ES-I3 (cell line): ENCODE data around the gene LOXL3.

Source experiments
- H3K36me3 ChIP-seq: 2 replicates; pipeline ENCODE4 v1.6.1; 2013; ENCODE audit warnings: mild to moderate bottlenecking, low read length, control low read depth, moderate library complexity; ENCODE audit not compliant: insufficient read depth
- H3K4me1 ChIP-seq: 2 replicates; pipeline ENCODE4 v1.6.1; 2013; ENCODE audit warnings: mild to moderate bottlenecking, control low read depth, low read length; ENCODE audit not compliant: insufficient read depth
- H3K9ac ChIP-seq: 2 replicates; pipeline ENCODE4 v1.6.1; 2013; ENCODE audit warnings: low read depth, mild to moderate bottlenecking, low read length, moderate library complexity
- H3K9me3 ChIP-seq: 2 replicates; pipeline ENCODE4 v1.6.1; 2013; ENCODE audit warnings: mild to moderate bottlenecking, low read length, moderate library complexity; ENCODE audit not compliant: control insufficient read depth, insufficient read depth

Gene LOXL3, protein sequence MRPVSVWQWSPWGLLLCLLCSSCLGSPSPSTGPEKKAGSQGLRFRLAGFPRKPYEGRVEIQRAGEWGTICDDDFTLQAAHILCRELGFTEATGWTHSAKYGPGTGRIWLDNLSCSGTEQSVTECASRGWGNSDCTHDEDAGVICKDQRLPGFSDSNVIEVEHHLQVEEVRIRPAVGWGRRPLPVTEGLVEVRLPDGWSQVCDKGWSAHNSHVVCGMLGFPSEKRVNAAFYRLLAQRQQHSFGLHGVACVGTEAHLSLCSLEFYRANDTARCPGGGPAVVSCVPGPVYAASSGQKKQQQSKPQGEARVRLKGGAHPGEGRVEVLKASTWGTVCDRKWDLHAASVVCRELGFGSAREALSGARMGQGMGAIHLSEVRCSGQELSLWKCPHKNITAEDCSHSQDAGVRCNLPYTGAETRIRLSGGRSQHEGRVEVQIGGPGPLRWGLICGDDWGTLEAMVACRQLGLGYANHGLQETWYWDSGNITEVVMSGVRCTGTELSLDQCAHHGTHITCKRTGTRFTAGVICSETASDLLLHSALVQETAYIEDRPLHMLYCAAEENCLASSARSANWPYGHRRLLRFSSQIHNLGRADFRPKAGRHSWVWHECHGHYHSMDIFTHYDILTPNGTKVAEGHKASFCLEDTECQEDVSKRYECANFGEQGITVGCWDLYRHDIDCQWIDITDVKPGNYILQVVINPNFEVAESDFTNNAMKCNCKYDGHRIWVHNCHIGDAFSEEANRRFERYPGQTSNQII

DNA sequence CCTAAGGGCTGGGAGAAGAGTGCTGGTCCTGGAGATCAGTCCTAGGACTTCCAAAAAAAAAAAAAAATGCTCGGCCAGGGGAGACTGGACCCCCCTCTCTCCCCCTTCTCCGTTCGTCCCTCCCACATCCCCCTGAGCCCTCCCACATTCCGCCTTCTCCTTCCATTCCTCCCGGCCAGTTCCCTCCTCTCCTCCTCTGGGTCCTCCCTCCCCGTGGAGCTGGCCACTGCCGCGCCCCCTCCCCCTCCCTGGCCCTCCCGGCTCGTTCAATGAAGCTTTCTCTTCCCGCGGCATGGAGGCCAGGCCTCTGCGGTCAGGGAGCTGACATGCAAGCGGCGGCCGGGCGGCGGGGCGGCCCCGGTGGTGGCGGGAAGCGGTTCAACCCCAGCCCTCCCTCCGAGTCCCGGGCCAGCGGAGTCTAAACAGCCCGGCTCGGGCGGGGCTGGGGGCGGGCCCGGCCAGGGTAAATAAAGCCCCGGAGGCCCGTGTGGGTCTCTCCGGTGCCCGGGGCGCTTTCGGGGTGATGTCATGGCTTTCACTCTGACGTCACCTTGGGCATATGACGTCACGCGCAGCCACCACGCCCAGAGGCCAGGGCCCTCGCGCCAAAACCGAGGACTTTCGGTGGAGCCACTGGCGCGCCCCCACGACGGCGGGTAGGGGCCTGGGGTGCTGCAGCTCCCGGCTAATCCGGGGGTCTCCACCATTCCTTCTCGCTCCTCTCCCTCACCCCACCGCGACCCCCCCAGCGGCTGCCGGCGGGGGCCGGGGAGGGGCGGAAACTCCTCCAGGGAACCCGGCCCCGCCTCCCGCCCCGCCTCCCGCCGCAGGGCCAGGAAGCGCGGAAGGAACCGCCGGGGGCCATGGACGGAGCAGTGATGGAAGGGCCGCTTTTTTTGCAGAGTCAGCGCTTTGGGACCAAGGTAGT is at the start of gene LOXL3, which contains the start of gene DOK1:
LOXL3 (minus strand) TSS at position 51 of the 928 bp plus-strand sequence. CDS start 1,308 bp downstream, outside the sequence.
DOK1 (plus strand) TSS at position 829 of the 928 bp plus-strand sequence; CDS start at position 864, 35 bp downstream.
- Histone ChIP-seq H3K9me3 (no peaks in the 10 kb centered on the region), H3K4me1 (peaks cover 11% of the 10 kb centered on the region), H3K36me3 (no peaks in the 10 kb centered on the region), H3K9ac (peak within 1 kb of the TSS; percentile 91)

DNA sequence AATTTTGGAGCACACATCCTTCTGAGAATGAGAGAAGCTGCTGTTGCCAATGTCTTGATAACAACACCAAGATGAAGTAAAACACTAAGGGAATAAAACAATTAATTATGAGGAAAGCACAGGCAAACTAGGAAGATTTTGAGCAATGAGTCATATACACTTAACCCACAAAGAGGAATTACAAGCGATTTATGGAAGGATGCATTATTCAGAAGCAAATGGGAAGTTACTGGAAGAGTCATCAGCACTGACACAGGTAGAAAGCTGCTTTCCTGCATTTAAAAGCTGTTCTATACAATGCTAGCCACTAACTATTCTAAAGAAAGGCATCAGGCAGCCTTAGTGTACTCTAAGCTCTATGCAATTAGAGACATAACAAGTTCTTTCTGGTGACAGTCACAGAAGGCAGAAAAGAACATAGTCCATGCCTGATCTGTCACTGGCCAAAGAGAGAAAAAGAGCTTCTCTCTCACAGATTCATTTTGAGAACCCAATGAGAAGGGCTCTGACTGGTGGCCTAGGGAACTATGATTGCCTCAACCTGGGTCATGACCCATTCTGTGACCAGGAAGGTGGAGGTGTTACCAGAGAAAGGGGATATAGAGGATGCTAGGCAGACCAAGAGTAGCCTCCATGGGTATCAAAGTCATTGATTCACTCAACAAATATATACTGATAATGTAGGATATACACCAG is 49.0 kb upstream of the LOXL3 start:
- H3K36me3 ChIP-seq, result no peaks in the 10 kb centered on the region
- no peaks in the 10 kb centered on the region for H3K9me3 ChIP-seq

DNA sequence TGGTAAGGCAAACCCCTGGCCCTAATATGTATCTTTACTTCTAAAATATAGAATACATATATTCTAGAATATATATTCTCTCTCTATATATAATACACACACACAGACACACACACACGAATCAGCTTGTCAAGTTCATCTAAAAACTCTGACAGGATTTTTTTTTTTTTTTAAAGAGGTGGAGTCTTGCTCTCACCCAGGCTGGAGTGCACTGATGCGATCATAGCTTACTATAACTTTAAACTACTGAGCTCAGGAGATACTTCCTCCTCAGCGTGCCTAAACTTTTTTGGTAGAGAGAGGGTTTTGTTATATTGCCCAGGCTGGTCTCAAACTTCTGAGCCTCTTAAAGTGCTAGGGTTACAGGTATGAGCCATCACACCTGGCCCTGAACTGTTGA is 45.9 kb upstream of the LOXL3 start:
- Histone ChIP-seq H3K9me3 (no peaks in the 10 kb centered on the region), H3K4me1 (no peaks in the 10 kb centered on the region), H3K36me3 (no peaks in the 10 kb centered on the region), H3K9ac (no peak overlapping the region)

More for the DNA sequence above, 49.0 kb upstream of the LOXL3 start:
- Histone ChIP-seq H3K4me1 (no peaks in the 10 kb centered on the region), H3K9ac (no peak overlapping the region)

DNA sequence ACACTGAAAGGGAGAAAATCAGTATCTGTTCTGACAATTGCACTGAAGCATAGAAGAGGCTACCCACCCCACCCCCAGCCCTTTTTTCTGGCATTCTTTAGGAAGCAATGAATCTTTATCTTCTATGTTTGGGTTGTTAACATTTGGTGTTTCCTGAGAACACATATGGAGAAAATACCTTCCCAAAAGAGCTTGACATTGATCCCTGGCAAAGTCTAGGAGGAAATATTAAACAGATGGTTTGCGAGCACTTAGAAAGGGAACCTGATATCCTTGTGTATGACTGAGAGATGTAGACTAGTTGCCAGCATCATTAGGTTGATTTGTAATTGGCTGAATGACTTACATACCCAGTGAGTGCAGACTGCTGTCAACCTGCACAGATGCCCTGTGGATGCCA is 43.7 kb upstream of the LOXL3 start:
- Histone ChIP-seq H3K36me3 (no peaks in the 10 kb centered on the region), H3K9ac (no peak overlapping the region), H3K9me3 (no peaks in the 10 kb centered on the region), H3K4me1 (no peaks in the 10 kb centered on the region)

DNA sequence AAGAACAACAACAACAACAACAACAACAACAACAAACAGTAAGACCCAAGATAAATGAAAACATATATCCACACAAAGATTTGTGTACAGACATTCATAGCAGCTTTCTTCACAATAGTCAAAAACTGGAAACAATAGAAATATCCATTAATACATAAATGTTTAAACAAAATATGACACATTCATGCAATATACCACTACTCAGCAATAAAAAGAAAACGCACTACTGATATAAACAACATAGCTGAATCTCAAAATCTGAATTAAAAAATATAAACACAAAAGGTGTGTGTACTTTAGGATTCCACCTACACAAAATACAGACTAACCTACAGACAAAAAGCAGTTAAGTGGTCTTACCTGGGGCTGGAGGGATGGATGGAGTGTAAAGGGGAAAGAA is 42.8 kb upstream of the LOXL3 start:
- Histone ChIP-seq H3K36me3 (no peaks in the 10 kb centered on the region), H3K9ac (no peak overlapping the region), H3K9me3 (no peaks in the 10 kb centered on the region), H3K4me1 (no peaks in the 10 kb centered on the region)

DNA sequence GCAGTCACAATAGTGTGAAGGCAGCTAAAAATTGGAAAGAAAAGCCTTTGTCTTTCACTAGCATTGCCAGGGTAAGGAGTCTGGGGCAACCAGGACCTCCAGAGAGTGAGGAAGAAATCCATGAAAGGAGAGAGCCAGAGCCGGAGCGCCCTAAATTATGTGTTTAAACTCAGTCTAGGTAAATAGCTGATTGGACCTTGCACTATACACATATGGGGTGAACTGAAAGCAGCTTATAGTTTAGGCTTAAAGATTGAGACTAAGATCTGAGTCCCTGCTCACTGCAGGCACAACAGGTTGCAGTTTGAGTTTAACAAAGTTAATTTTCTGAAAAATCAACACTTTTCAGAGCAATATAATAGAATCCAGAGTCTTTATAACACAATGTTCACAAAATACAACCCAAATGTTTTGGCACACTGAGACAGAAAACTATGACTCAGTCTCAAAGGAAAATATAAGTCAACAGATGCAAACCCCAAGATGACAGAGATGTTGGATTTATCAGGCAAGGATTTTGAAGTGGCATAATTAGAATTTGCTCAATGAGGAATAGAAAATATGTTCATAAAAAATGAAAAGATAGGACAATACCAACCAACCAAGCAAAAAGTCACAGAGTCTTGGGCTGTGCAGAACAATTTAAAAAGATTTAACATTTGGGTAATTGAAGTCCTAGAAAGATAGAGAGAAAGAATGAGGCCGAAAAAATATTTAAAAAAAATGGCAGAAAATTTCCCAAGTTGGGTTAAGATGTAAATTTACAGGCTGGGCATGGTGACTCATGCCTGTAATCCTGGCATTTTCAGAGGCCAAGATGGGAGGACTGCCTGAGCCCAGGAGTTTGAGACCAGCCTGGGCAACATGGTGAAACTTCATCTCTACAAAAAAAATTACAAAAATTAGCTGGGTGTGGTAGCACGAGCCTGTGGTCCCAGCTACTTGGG is 40.4 kb upstream of the LOXL3 start:
- H3K4me1 ChIP-seq, result no peaks in the 10 kb centered on the region
- H3K9ac ChIP-seq, result no peak overlapping the region
- no peaks in the 10 kb centered on the region for H3K36me3 ChIP-seq
- no peaks in the 10 kb centered on the region for H3K9me3 ChIP-seq

DNA sequence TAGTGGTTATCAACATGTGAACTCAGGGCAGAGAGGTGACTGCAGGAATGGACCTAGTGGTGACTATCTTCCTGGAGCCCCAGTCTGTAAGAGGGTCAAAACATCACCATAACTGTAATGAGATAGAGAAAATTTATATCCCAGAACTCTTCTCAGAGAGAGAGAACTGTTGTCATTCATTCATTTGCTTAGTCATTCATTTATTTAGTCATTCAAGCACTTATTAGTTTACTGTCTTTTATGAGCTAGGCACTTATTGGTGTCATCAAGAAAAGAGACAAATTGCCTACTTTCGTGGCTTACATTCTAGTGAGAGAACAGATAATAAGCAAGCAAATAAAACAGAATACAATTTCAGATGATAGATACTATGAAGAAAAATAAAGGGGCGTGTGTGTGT is 34.9 kb upstream of the LOXL3 start:
- no peaks in the 10 kb centered on the region for H3K9me3 ChIP-seq
- H3K36me3 ChIP-seq, result no peaks in the 10 kb centered on the region
- H3K4me1 ChIP-seq, result peaks cover 18% of the 10 kb centered on the region
- H3K9ac ChIP-seq, result no peak overlapping the region

DNA sequence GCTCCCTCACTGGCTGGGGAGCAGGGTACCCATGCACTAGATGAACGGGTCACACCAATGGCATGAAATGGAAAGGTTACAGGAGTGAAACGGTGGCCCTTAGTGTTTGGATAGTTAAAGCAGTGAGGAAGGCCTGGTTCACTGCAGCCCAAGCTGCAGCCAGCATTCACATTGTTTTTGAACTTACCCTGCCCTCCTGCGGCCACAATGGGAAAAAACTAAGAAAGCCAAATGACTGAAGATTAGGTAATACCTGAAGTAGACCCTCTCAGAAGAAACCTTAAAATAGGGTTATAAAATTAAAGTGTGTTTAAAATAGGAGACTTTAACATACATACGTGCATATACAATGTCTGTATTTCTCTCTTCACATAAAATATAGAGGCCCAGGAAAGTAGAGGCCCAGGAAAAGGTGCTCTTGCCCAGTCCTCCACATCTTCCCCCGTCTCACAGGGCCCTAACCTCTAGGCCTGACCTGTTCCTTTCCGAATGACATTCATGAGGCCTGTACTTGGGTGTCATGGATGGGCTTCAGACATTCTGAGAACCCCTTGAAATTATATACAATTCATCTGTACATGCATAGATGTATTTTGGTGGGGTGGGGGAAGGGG is 34.0 kb upstream of the LOXL3 start:
- no peaks in the 10 kb centered on the region for H3K36me3 ChIP-seq
- no peaks in the 10 kb centered on the region for H3K9me3 ChIP-seq
- no peak overlapping the region for H3K9ac ChIP-seq
- peaks cover 23% of the 10 kb centered on the region for H3K4me1 ChIP-seq

DNA sequence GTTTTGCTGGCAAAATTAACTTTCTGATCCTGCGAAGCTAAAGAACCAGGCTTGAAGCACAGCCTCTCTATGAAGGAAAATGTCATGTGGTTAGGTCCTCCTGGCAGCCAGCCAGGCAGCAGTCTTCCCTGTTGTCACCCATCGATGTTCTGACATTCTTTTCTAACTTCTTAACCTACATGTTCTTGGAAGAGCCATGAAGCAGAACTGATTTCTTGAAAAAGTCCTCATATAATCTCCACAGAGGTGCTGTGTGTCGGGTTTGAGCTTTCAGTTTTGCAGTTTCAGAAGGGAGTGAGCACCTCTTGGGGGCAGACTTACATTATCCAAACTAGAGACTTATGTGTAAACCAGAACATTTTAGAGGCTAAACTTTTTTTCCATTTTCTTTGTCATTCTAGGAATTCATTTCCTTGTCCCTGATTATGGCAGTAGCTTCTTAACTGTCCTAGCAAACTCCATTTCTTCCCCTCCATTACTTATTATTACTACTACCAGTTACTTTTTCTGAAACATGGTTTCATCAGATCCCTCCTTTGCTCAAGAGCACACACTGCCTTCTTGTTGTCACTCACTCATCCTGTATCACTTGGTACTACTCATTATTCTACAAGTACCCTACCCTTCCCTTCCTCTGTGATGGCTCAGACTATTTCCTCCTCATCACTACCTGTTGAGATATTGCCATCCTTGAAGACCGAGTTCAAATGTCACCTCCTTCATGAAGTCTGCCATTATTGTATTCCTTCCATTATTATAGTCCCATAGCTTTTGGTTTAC is 31.9 kb upstream of the LOXL3 start:
- Histone ChIP-seq H3K9me3 (no peaks in the 10 kb centered on the region), H3K36me3 (no peaks in the 10 kb centered on the region), H3K9ac (no peak overlapping the region), H3K4me1 (peaks cover 23% of the 10 kb centered on the region)

DNA sequence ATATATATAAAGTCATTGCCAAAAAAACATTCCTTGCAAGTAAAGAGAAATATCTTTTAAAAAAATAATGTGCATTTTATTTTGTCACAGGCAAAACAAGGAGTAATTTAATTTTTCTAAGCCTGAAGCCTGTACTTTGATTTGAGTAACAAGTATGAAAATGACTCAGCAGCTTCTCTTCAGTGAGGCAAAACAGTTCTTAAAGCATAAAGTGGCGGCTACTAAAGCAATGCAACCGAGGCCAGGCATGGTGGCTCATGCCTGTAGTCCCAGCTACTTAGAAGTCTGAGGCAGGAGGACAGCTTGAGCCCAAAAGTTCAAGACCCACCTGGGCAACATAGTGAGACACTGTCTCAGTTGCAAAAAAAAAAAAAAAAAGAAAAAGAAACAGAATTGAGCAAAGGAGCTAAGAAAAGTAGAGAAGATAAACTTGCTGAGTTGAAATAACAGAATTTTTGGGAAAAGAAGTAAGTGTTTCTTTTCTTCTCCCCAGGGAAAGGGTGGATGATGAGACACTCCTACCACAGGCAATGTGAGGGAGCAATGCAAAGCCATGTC is 30.4 kb upstream of the LOXL3 start:
- Histone ChIP-seq H3K9ac (no peak overlapping the region), H3K9me3 (no peaks in the 10 kb centered on the region), H3K4me1 (peaks cover 23% of the 10 kb centered on the region), H3K36me3 (no peaks in the 10 kb centered on the region)

DNA sequence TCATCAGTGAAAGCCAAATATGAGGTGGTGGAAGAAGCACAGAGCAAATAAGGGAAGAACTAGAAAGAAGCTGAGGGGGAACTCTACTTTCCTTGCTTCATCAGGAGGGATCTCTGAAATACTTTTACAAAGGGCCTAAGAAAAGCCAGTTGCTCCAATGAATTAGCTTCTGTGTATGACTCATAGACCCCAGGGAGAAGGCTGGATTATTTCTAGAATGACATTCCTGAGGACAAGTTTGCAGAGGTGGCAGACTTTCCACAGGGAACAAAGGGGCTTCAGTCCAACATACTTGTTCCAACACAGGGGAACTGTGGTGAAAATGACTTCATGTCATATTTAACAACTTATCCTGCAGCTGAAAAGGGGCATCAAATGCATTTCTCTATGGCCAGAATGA is 29.8 kb upstream of the LOXL3 start:
- no peak overlapping the region for H3K9ac ChIP-seq
- H3K9me3 ChIP-seq, result no peaks in the 10 kb centered on the region
- peaks cover 23% of the 10 kb centered on the region for H3K4me1 ChIP-seq
- no peaks in the 10 kb centered on the region for H3K36me3 ChIP-seq

DNA sequence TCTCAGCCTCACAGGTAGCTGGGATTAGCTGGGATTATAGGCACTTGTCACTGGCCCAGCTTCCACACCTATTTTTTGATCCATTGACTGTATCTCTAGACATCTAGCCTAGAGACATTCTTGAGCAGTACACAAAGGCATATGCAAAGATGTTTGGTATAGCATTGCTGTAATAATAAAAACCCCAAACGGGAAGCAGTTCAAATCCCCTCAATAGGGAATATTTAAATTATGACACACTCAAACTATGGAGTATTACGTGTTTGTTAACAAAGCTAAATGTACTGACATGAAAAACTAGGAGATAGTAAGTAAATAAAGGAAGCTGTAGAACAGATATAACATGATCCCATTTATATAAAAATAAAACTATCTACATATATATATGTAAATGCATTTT is 28.4 kb upstream of the LOXL3 start:
- H3K36me3 ChIP-seq, result no peaks in the 10 kb centered on the region
- H3K9me3 ChIP-seq, result no peaks in the 10 kb centered on the region
- no peak overlapping the region for H3K9ac ChIP-seq
- peaks cover 23% of the 10 kb centered on the region for H3K4me1 ChIP-seq
